Measurements from ENCODE around the gene ATG10. TPM values are rescaled to one million over a fixed set of nuclear protein-coding genes. Genes with fewer than 3 reads are reported as not detected.
"Not testable (repeated sequence)": the region's sequence is repeated elsewhere in the genome, so short reads cannot be mapped to it uniquely, and the experiment has no call there.

Gene ATG10
- total RNA-seq, 1 donor from 2014 or later: 8.7 TPM

DNA sequence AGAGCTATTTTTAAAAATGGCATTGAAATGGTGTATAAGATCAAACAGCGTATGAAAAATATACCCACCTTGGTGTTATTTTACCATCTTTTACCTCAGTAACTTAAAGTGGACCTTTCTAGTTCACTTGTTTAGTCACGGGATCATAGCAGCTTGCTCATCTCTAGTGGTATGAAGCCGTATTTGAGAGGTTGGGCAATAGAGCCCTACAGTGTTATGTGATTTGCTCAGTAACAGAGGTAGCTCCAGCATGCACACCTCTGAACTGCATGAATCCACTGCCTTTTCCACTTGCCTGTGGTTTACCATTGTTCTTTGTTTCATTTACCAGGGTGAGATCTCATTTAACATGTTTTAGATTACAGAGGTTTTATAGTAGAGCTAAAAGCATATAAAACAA lies 134.4 kb downstream of the ATG10 start:
- Mint-ChIP-seq H3K36me3 (no peaks in the 10 kb centered on the region), H3K9me3 (no peaks in the 10 kb centered on the region), H3K27me3 (no peaks in the 10 kb centered on the region), H3K4me1 (ENCODE audit: unreplicated experiment) (peaks cover 8% of the 10 kb centered on the region), H3K27ac (no peak overlapping the region), H3K4me3 (no peak overlapping the region)
- no peak for TF ChIP-seq CTCF (conservative IDR thresholded peaks at IDR 0.05)
- no peak for DNase-seq (ENCODE audit: extremely low spot score, unreplicated experiment)

GRCh38 chr5:82106756-82107155 lies 134.9 kb downstream of the ATG10 start:
- Mint-ChIP-seq H3K27me3 (no peaks in the 10 kb centered on the region), H3K4me3 (no peak overlapping the region), H3K9me3 (no peaks in the 10 kb centered on the region), H3K36me3 (no peaks in the 10 kb centered on the region), H3K4me1 (ENCODE audit: unreplicated experiment) (peaks cover 8% of the 10 kb centered on the region), H3K27ac (no peak overlapping the region)
- no peak for TF ChIP-seq CTCF (conservative IDR thresholded peaks at IDR 0.05)
- DNase-seq (ENCODE audit: extremely low spot score, unreplicated experiment): no peak

GRCh38 chr5:82107267-82107666 lies 135.4 kb downstream of the ATG10 start:
- Mint-ChIP-seq H3K27me3 (no peaks in the 10 kb centered on the region), H3K4me3 (no peak overlapping the region), H3K4me1 (ENCODE audit: unreplicated experiment) (peaks cover 8% of the 10 kb centered on the region), H3K36me3 (no peaks in the 10 kb centered on the region), H3K9me3 (no peaks in the 10 kb centered on the region), H3K27ac (no peak overlapping the region)
- DNase-seq (ENCODE audit: extremely low spot score, unreplicated experiment): no peak
- TF ChIP-seq CTCF (conservative IDR thresholded peaks at IDR 0.05): peak; percentile 67

DNA sequence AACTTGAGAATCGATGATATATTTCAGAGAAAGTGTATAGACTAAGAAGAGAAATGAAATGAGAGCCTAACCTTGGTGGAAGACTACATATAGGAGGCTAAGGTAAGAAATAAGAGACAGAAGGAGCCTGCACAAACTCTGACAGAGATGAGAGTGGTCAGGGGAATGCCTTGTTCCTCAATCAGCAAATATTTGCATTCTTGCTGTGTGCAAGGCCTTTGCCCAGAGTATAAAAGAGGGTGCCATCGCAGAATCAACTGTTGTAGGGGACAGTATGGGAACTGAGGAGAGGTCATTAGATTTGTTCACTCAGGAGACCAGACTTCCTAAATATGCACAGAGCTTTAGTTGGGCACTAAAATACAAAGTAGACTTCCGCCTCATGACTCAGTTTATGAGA lies 137.2 kb downstream of the ATG10 start:
- no peak for DNase-seq (ENCODE audit: extremely low spot score, unreplicated experiment)
- Mint-ChIP-seq H3K27ac (no peak overlapping the region), H3K4me1 (ENCODE audit: unreplicated experiment) (peaks cover 8% of the 10 kb centered on the region), H3K27me3 (no peaks in the 10 kb centered on the region), H3K4me3 (no peak overlapping the region), H3K36me3 (no peaks in the 10 kb centered on the region), H3K9me3 (no peaks in the 10 kb centered on the region)
- no peak for TF ChIP-seq CTCF (conservative IDR thresholded peaks at IDR 0.05)

DNA sequence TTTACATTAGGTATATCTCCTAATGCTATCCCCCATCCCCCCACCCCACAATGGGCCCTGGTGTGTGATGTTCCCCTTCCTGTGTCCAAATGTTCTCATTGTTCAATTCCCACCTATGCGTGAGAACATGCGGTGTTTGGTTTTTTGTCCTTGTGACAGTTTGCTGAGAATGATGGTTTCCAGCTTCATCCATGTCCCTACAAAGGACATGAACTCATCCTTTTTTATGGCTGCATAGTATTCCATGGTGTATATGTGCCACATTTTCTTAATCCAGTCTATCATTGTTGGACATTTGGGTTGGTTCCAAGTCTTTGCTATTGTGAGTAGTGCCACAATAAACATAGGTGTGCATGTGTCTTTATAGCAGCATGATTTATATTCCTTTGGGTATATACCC lies 138.1 kb downstream of the ATG10 start:
- not testable (repeated sequence) for H3K4me3 Mint-ChIP-seq; H3K9me3 Mint-ChIP-seq; H3K27me3 Mint-ChIP-seq; H3K36me3 Mint-ChIP-seq; DNase-seq (ENCODE audit: extremely low spot score, unreplicated experiment); H3K27ac Mint-ChIP-seq; H3K4me1 Mint-ChIP-seq (ENCODE audit: unreplicated experiment)

GRCh38 chr5:82111191-82111590 lies 139.4 kb downstream of the ATG10 start:
- no peak for TF ChIP-seq CTCF (conservative IDR thresholded peaks at IDR 0.05)
- H3K27ac Mint-ChIP-seq: no peak overlapping the region
- H3K36me3 Mint-ChIP-seq: no peaks in the 10 kb centered on the region
- no peak for DNase-seq (ENCODE audit: extremely low spot score, unreplicated experiment)
- peaks cover 7% of the 10 kb centered on the region for H3K4me1 Mint-ChIP-seq (ENCODE audit: unreplicated experiment)
- no peaks in the 10 kb centered on the region for H3K9me3 Mint-ChIP-seq
- H3K27me3 Mint-ChIP-seq: no peaks in the 10 kb centered on the region
- no peak overlapping the region for H3K4me3 Mint-ChIP-seq
